ENCODE results near the gene HYDIN.
"Not testable (repeated sequence)": the region's sequence is repeated elsewhere in the genome, so short reads cannot be mapped to it uniquely, and the experiment has no call there.

Gene HYDIN

GRCh38 chr16:71225145-71225544, 5.4 kb downstream of the HYDIN start:
- DNase-seq (ENCODE audit: low spot score), result no peak

DNA sequence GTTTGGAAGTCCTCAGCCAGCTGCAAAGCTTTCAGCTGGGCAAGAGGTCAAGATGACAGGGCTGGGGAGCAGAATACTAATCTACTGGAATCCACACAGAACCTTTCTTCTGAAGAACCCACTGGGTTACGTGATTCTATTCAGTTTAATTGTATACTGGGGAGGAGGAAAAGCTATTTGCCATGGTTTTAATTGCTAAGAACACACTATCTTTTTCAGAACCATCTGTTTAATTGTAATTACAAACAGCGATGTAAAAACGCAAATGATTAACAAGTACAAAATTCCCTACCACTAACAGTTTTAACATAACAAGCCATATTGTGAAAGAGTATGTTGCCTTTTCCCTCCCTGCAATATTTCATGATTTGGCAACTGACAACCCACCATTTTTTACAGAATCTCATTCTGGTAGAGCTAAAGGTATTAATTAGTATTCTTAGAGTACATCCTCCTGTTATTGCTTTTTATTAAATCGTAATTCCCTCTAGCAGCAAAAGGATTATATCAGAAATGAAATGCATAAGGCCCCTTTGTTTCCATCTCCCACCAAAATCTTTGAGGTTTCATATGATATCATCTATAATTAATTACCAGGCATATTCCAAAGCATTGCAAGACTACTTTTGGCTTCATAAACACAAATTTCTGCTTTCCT, 12.1 kb downstream of the HYDIN start:
- DNase-seq (ENCODE audit: low spot score), result no peak

GRCh38 chr16:71217506-71217905, 13.0 kb downstream of the HYDIN start:
- DNase-seq (ENCODE audit: low spot score), result no peak

DNA sequence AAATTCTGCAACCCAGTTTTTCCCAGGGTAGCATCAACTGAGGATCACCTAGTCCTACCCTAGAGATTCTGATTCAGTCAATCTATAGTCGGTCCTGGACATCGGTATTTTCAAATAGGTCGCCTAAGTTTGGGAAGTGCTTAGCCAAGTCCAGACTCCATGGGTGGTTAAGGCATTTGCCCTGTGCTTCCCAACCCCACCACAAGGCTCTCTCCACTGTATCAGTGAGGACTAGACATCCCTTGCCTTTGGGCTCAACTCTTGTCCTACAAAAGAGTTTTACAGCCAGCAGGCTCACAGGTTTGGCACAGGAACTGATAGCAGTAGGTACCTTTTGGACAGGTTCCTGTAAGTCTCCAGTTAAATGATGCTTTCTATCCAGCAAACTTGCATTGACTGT, 13.8 kb downstream of the HYDIN start:
- no peak for DNase-seq (ENCODE audit: low spot score)

- peak; percentile 27 for DNase-seq (ENCODE audit: low spot score)
Measured at GRCh38 chr16:71214746-71215381, 15.7 kb downstream of the HYDIN start.

- DNase-seq (ENCODE audit: low spot score), result no peak
Measured at GRCh38 chr16:71205482-71206131, 24.9 kb downstream of the HYDIN start.

- no peak for DNase-seq (ENCODE audit: low spot score)
Measured at GRCh38 chr16:71203631-71204030, 26.9 kb downstream of the HYDIN start.

DNA sequence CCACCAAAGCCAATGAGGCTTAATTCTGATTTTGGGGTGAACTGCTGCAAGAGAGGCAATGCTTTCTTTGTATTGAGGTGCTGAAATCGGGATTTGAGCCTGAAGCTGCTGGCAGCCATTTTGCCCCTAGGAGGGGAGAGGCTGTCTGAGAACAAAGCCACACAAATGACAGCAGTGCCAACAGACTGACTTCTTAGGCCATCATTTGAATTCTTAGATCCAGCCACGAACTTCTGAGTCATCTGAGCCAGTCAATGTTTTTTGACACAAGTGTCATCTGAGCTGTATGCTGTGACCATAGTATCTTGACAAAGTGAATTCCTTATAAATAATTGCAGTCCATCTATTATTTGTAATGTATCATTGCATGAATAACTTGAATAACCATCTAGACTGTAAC, 29.0 kb downstream of the HYDIN start:
- no peak for DNase-seq (ENCODE audit: low spot score)

GRCh38 chr16:71201054-71201453, 29.5 kb downstream of the HYDIN start:
- DNase-seq (ENCODE audit: low spot score), result no peak

GRCh38 chr16:71198408-71198807, 32.1 kb downstream of the HYDIN start:
- DNase-seq (ENCODE audit: low spot score), result no peak

- DNase-seq (ENCODE audit: low spot score), result no peak
Measured at GRCh38 chr16:71192387-71192786, 38.1 kb downstream of the HYDIN start.

DNA sequence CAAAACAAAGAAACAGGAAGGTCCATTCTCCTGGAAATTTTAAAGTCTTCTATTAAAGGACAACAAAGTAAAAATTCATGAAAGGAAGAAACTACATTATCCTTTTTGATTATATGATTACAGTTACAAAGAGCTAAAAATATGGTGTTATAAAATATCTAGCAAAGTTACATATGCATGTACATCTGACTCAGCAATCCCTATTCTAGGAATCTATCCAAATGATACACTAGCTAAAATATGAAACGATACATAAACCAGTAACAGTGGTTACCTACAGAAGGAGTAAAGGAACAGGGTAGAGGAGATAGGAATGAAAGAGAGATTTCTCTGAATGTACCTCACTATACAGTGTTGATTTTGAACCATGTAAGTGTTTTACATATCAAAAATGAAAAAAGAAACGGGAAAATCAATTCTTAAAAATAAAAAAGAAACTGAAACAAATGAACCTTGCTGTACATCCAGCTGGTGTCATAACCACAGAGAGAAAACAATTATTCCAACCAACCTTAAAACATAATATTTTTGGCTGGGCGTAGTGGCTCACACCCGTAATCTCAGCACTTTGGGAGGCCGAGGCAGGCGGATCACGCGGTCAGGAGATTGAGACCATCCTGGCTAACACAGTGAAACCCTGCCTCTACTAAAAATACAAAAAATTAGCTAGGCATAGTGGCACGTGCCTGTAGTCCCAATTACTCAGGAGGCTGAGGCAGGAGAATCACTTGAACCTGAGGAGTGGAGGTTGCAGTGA, 41.4 kb downstream of the HYDIN start:
- no peak for DNase-seq (ENCODE audit: low spot score)

- DNase-seq (ENCODE audit: low spot score), result no peak
Measured at GRCh38 chr16:71185347-71185746, 45.2 kb downstream of the HYDIN start.

- no peak for DNase-seq (ENCODE audit: low spot score)
Measured at GRCh38 chr16:71179569-71179968, 51.0 kb downstream of the HYDIN start.

GRCh38 chr16:71172481-71173207, 57.9 kb downstream of the HYDIN start:
- no peak for DNase-seq (ENCODE audit: low spot score)

DNA sequence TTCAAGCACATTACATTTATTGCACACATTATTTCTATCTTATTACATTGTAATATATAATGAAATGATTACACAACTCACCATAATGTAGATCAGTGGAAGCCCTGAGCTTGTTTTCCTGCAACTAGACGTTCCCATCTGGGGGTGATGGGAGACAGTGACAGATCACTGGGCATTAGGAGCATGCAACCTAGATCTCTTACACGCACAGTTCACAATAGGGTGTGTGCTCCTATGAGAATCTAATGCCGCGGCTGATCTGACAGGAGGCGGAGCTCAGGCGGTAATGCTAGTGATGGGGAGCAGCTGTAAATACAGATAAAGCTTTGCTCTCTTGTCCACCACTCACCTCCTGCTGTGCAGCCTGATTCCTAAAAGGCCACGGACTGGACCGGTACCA, 69.5 kb downstream of the HYDIN start:
- DNase-seq (ENCODE audit: low spot score), result not testable (repeated sequence)

DNA sequence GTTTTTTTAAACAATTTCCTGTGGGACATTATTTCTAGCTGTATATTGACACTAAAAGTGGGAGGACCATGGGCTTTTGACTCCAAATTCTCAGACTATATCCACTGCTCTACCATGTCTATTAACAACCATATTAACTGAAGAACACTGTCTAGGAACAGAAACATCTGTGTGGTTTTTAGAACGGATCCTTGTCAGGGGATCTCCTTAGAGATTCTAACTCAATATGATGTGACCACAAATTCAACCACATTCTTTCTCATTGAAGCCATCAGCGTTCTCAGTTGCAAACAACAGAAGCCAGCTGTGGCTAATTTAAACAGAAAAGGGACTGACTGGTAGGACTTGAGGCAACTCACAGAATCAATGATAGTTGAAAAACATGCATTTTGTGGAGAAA, 73.2 kb downstream of the HYDIN start:
- not testable (repeated sequence) for DNase-seq (ENCODE audit: low spot score)

DNA sequence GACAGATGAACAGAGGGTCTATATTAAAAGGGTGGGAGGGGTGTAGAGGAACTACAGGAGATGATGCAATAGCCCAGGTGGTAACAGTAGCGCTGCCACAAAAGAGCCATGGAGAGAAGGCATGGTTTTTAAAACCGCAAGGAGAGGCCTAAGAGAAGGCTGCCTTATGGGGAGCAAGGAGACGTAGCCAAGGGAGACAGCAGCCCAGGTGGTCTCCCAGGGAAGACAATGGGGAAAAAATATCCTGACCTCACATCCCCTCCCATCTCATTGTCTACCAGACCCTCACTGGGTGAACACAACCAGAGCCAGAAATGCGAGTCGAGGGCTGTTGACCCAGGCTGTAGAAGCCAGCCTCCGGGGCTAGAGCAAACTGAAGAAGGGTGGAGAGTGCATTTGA, 77.2 kb downstream of the HYDIN start:
- not testable (repeated sequence) for DNase-seq (ENCODE audit: low spot score)

DNA sequence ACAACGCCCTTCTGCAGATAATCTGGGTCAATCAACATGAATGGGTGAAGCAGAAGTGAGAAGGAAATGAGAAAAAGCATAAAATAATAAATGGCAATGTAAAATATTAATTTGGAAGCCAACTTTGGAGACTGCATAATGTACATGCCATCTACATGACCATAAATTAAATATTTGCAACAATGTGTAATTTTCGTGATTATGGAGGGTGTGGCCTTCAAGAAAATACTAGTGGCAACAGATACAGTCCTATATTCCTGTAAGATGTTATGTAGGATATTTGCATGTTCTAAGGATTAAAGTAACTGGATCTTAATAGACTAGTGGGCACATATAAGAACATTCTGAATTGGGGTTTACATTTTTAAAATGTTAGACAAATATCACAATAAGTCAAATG, 78.9 kb downstream of the HYDIN start:
- DNase-seq (ENCODE audit: low spot score), result not testable (repeated sequence)

GRCh38 chr16:71143246-71143645, 87.3 kb downstream of the HYDIN start:
- not testable (repeated sequence) for DNase-seq (ENCODE audit: low spot score)

- DNase-seq (ENCODE audit: low spot score), result not testable (repeated sequence)
Measured at GRCh38 chr16:71110565-71110964, 120.0 kb downstream of the HYDIN start.

- DNase-seq (ENCODE audit: low spot score), result not testable (repeated sequence)
Measured at GRCh38 chr16:71109656-71110208, 120.8 kb downstream of the HYDIN start.
